GM18867 (cell line): Measurements from ENCODE around the gene RSBN1L.
"Not testable (repeated sequence)": the region's sequence is repeated elsewhere in the genome, so short reads cannot be mapped to it uniquely, and the experiment has no call there.

ENCODE experiments used
- ATAC-seq: cut with Tn5 transposase; IDR thresholded peaks from one replicate; pipeline ENCODE4 v1.9.1; 2021; ENCODE audit warnings: mild to moderate bottlenecking, moderate library complexity; ENCODE audit not compliant: unreplicated experiment

Gene RSBN1L

GRCh38 chr7:77687100-77687746 is 9.0 kb upstream of the RSBN1L start:
- ATAC-seq, result no peak

GRCh38 chr7:77687747-77688144 is 8.5 kb upstream of the RSBN1L start:
- ATAC-seq, result no peak

GRCh38 chr7:77690289-77690688 is 6.0 kb upstream of the RSBN1L start:
- no peak for ATAC-seq

- ATAC-seq, result no peak
Measured at GRCh38 chr7:77691892-77692491, 4.3 kb upstream of the RSBN1L start.

GRCh38 chr7:77693830-77694583 is 2.3 kb upstream of the RSBN1L start:
- no peak for ATAC-seq

GRCh38 chr7:77696643-77697534 is 630 bp downstream of the RSBN1L start:
- peak; percentile 29 for ATAC-seq

GRCh38 chr7:77697535-77697831 is 1.2 kb downstream of the RSBN1L start:
- peak; percentile 16 for ATAC-seq

- no peak for ATAC-seq
Measured at GRCh38 chr7:77698042-77698625, 1.9 kb downstream of the RSBN1L start.

- peak; percentile 33 for ATAC-seq
Measured at GRCh38 chr7:77699056-77699455, 2.8 kb downstream of the RSBN1L start.

GRCh38 chr7:77702513-77702912 is 6.3 kb downstream of the RSBN1L start:
- ATAC-seq, result no peak

- no peak for ATAC-seq
Measured at GRCh38 chr7:77702968-77703472, 6.8 kb downstream of the RSBN1L start.

GRCh38 chr7:77703669-77704068 is 7.4 kb downstream of the RSBN1L start:
- not testable (repeated sequence) for ATAC-seq

GRCh38 chr7:77707504-77707992 is 11.3 kb downstream of the RSBN1L start:
- no peak for ATAC-seq

- no peak for ATAC-seq
Measured at GRCh38 chr7:77710067-77710466, 13.8 kb downstream of the RSBN1L start.

GRCh38 chr7:77710861-77711260 is 14.6 kb downstream of the RSBN1L start:
- ATAC-seq, result no peak

GRCh38 chr7:77714195-77714594 is 17.9 kb downstream of the RSBN1L start:
- no peak for ATAC-seq

GRCh38 chr7:77714931-77715330 is 18.7 kb downstream of the RSBN1L start:
- not testable (repeated sequence) for ATAC-seq

GRCh38 chr7:77716804-77717203 is 20.5 kb downstream of the RSBN1L start:
- ATAC-seq, result no peak

GRCh38 chr7:77717566-77717965 is 21.3 kb downstream of the RSBN1L start:
- ATAC-seq, result not testable (repeated sequence)

- no peak for ATAC-seq
Measured at GRCh38 chr7:77727527-77727926, 31.3 kb downstream of the RSBN1L start.
